Liver (tissue), 9 donors: ENCODE data around the gene UTP4. TPM values are rescaled to one million over a fixed set of nuclear protein-coding genes. Genes with fewer than 3 reads are reported as not detected.

Experiments used
- DNase-seq: peaks from one replicate; pipeline ENCODE4 v3.0.0-alpha.2; 2017; ENCODE audit warnings: low spot score
- H3K27ac ChIP-seq, 2 donors: one replicate each; pipeline ENCODE4 v1.7.0; 2013; ENCODE audit warnings: inconsistent platforms in 2 of 2, low read length in 2 of 2, control low read depth in 1 of 2, low read depth in 1 of 2, mild to moderate bottlenecking in 1 of 2
- H3K27me3 ChIP-seq, 4 donors: one replicate each; pipeline versions ENCODE4 v1.6.1 to v1.7.0; 2013; ENCODE audit warnings: low read length in 3 of 4, inconsistent platforms in 1 of 4, mild to moderate bottlenecking in 1 of 4, moderate library complexity in 1 of 4; ENCODE audit not compliant: control insufficient read depth in 4 of 4, insufficient read depth in 4 of 4
- H3K36me3 ChIP-seq, 4 donors: one replicate each; pipeline versions ENCODE4 v1.6.1 to v1.7.0; 2013; ENCODE audit warnings: low read length in 3 of 4, mild to moderate bottlenecking in 3 of 4, low read depth in 1 of 4, moderate library complexity in 1 of 4; ENCODE audit not compliant: control insufficient read depth in 4 of 4, insufficient read depth in 3 of 4
- H3K4me1 ChIP-seq, 4 donors: one replicate each; pipeline versions ENCODE4 v1.6.1 to v1.7.0; 2013; ENCODE audit warnings: low read length in 3 of 4, mild to moderate bottlenecking in 3 of 4, moderate library complexity in 1 of 4; ENCODE audit not compliant: control insufficient read depth in 4 of 4, insufficient read depth in 4 of 4
- H3K4me3 ChIP-seq, 3 donors: one replicate each; pipeline versions ENCODE4 v1.6.1 to v1.7.0; 2013; ENCODE audit warnings: low read length in 3 of 3, control low read depth in 1 of 3, low read depth in 1 of 3, mild to moderate bottlenecking in 1 of 3
- H3K9ac ChIP-seq, 2 donors: one replicate each; pipeline ENCODE4 v1.7.0; 2013; ENCODE audit warnings: low read length in 2 of 2, mild to moderate bottlenecking in 2 of 2, moderate library complexity in 2 of 2, control low read depth in 1 of 2, low read depth in 1 of 2
- H3K9me3 ChIP-seq, 4 donors: one replicate each; pipeline versions ENCODE4 v1.6.1 to v1.7.0; 2013; ENCODE audit warnings: low read length in 3 of 4; ENCODE audit not compliant: control insufficient read depth in 4 of 4
- CTCF ChIP-seq: fragments of 150-350 bp; IDR thresholded peaks from 2 replicates; pipeline ENCODE4 v1.5.1; 2017; ENCODE audit warnings: improper control_type of control experiment, low read depth, low read length; ENCODE audit not compliant: missing input control
- EGR1 ChIP-seq, 2 donors: IDR thresholded peaks; 2 replicates each; pipeline ENCODE4 v1.6.1; 2016 to 2018; ENCODE audit warnings: antibody characterized with exemption in 2 of 2, low read depth in 2 of 2
- FOXA1 ChIP-seq: IDR thresholded peaks from 2 replicates; pipeline ENCODE4 v1.6.1; 2016; ENCODE audit warnings: antibody characterized with exemption
- FOXA2 ChIP-seq: IDR thresholded peaks from 2 replicates; pipeline ENCODE4 v1.6.1; 2016; ENCODE audit warnings: antibody characterized with exemption
- GABPA ChIP-seq, 2 donors: IDR thresholded peaks in 1 of 2; conservative IDR thresholded peaks in 1 of 2; 2 replicates each; pipeline ENCODE4 v1.6.1; 2016; ENCODE audit warnings: antibody characterized with exemption in 2 of 2, mild to moderate bottlenecking in 1 of 2, moderate library complexity in 1 of 2
- HNF4A ChIP-seq, 2 donors: conservative IDR thresholded peaks; 2 replicates each; pipeline ENCODE4 v1.6.1; 2016; ENCODE audit warnings: antibody characterized with exemption in 2 of 2, mild to moderate bottlenecking in 2 of 2
- HNF4G ChIP-seq: IDR thresholded peaks from 2 replicates; pipeline ENCODE4 v1.6.1; 2016; ENCODE audit warnings: antibody characterized with exemption
- MAX ChIP-seq: IDR thresholded peaks from 2 replicates; pipeline ENCODE4 v1.6.1; 2016; ENCODE audit warnings: antibody characterized with exemption
- NR2F2 ChIP-seq: IDR thresholded peaks from 2 replicates; pipeline ENCODE4 v1.6.1; 2016; ENCODE audit warnings: antibody characterized with exemption
- RAD21 ChIP-seq, 2 donors: IDR thresholded peaks; 2 replicates each; pipeline ENCODE4 v1.6.1; 2016; ENCODE audit warnings: antibody characterized with exemption in 2 of 2, mild to moderate bottlenecking in 2 of 2
- REST ChIP-seq: IDR thresholded peaks from 2 replicates; pipeline ENCODE4 v1.6.1; 2016; ENCODE audit warnings: antibody characterized with exemption, mild to moderate bottlenecking
- RXRA ChIP-seq, 2 donors: IDR thresholded peaks; 2 replicates each; pipeline ENCODE4 v1.6.1; 2017 to 2018; ENCODE audit warnings: antibody characterized with exemption in 2 of 2, mild to moderate bottlenecking in 1 of 2
- SP1 ChIP-seq: IDR thresholded peaks from 2 replicates; pipeline ENCODE4 v1.6.1; 2018; ENCODE audit warnings: antibody characterized with exemption, mild to moderate bottlenecking
- TAF1 ChIP-seq: conservative IDR thresholded peaks from 2 replicates; pipeline ENCODE4 v1.6.1; 2016; ENCODE audit warnings: antibody characterized with exemption, mild to moderate bottlenecking
- YY1 ChIP-seq: IDR thresholded peaks from 2 replicates; pipeline ENCODE4 v1.6.1; 2016; ENCODE audit warnings: antibody characterized with exemption, mild to moderate bottlenecking
- ZBTB33 ChIP-seq: IDR thresholded peaks from 2 replicates; pipeline ENCODE4 v1.6.1; 2016; ENCODE audit warnings: antibody characterized with exemption
- WGBS: extraction: QIAGEN DNeasy Blood & Tissue Kit; methylation state at CpG from one replicate; pipeline ENCODE4 v1.1.7; 2013; 5-methylcytosine and 5-hydroxymethylcytosine counted together
- polyA plus RNA-seq, 2 donors: library from polyadenylated mRNA; stranded (reverse) in 1 of 2; unstranded in 1 of 2; fragments of 200-250 nt in 1 of 2; fragments of >200 nt in 1 of 2; fragmentation: Nextera tagmentation in 1 of 2; extraction: Ambion mirVana in 1 of 2; gene quantifications; one replicate each; pipeline versions ENCODE4 v1.2.1 to v1.2.3, GENCODE V29; 2013 to 2015
- total RNA-seq, 2 donors: library from RNA; depleted of rRNA; stranded (reverse); fragments of >200 nt; gene quantifications; one replicate each; pipeline ENCODE4 v1.2.3, GENCODE V29; 2014
- donor health status: healthy.
- donor health status: healthy.
- donor health status: healthy.
- donor health status: healthy.
- donor health status: healthy.

Gene UTP4
- total and polyA plus RNA-seq, 4 donors: 11.3 to 13.8 (median 12.4) TPM

- 1% methylated on average over 53 of the region's 53 CpGs for WGBS
- peaks cover 0 to 31% (median 16%) of the 10 kb centered on the region in 4 donors for H3K4me1 ChIP-seq
Observed at GRCh38 chr16:69131839-69132423, 518 bp upstream of the UTP4 start.

GRCh38 chr16:69133373-69133954 is 1.0 kb downstream of the UTP4 start:
- H3K9me3 ChIP-seq: no peaks in the 10 kb centered on the region
- peaks cover 0 to 26% (median 16%) of the 10 kb centered on the region in 4 donors for H3K4me1 ChIP-seq
- peak overlapping the region; percentile 49 to 79 for H3K9ac ChIP-seq
- peak overlapping the region; percentile 79 to 93 (median 85) for H3K4me3 ChIP-seq
- peaks cover 3 to 17% (median 12%) of the 10 kb centered on the region in 4 donors for H3K36me3 ChIP-seq
- DNase-seq: no peak
- no peak overlapping the region for H3K27ac ChIP-seq
- no peaks in the 10 kb centered on the region for H3K27me3 ChIP-seq
- TF ChIP-seq RAD21 (IDR thresholded peaks at IDR 0.05) (no peak), GABPA (IDR thresholded peaks at IDR 0.05 in 1 of 2, conservative IDR thresholded peaks at IDR 0.05 in 1 of 2) (no peak), EGR1 (IDR thresholded peaks at IDR 0.05; ENCODE audit: low read depth in 2 of 2) (no peak), RXRA (IDR thresholded peaks at IDR 0.05) (no peak), MAX (no peak), ZBTB33 (no peak)
- 60% methylated on average over 5 of the region's 5 CpGs for WGBS

More at GRCh38 chr16:69131839-69132423, 518 bp upstream of the UTP4 start:
- Histone ChIP-seq H3K9me3 (no peaks in the 10 kb centered on the region), H3K27me3 (no peaks in the 10 kb centered on the region), H3K27ac (peak overlapping the region; percentile 86), H3K36me3 (peaks cover 0 to 3% (median under 1%) of the 10 kb centered on the region in 4 donors), H3K4me3 (peak overlapping the region; percentile 90 to 99 (median 93)), H3K9ac (peak overlapping the region; percentile 75 to 85)
- TF ChIP-seq FOXA2: no peak
- peak; percentile 81 for DNase-seq

DNA sequence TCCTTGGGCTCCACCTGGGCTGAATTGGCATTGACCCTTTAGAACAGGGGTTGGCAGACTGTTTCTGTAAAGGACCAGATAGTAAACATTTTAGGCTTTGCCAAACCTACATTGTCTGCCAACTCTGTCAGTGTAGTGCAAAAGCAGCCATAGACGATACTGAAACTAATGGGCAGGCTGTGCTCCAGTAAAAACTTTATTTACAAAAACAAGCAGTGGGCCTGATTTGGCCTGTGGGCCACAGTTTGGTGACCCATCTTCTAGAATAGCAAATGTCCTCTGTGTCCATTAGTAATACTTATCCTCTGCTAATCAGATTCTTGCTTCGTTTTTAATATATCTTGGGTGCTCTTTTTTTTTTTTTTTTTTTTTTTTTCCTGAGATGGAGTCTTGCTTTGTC is 6.2 kb downstream of the UTP4 start:
- Histone ChIP-seq H3K27ac (no peak overlapping the region), H3K27me3 (no peaks in the 10 kb centered on the region), H3K36me3 (peaks cover 10 to 50% (median 37%) of the 10 kb centered on the region in 4 donors), H3K4me3 (no peak overlapping the region), H3K4me1 (peaks cover 0 to 6% (median 3%) of the 10 kb centered on the region in 4 donors), H3K9me3 (no peaks in the 10 kb centered on the region), H3K9ac (no peak overlapping the region)
- 65% methylated on average over 2 of the region's 2 CpGs for WGBS
- DNase-seq: no peak
- TF ChIP-seq ZBTB33 (no peak), RXRA (IDR thresholded peaks at IDR 0.05) (no peak), NR2F2 (no peak), FOXA1 (no peak), TAF1 (no peak), FOXA2 (no peak), HNF4A (conservative IDR thresholded peaks at IDR 0.05) (no peak), MAX (no peak), YY1 (no peak), HNF4G (no peak), REST (no peak), CTCF (no peak), EGR1 (IDR thresholded peaks at IDR 0.05; ENCODE audit: low read depth in 2 of 2) (no peak), SP1 (no peak), RAD21 (IDR thresholded peaks at IDR 0.05) (no peak)
